IPS DF 6.9 (cell line): ENCODE results near the gene TACC3.

ENCODE experiments used
- DNase-seq: peaks from one replicate; pipeline ENCODE4 v3.0.0-alpha.2; 2013; ENCODE audit warnings: low read depth, low spot score
- H3K27ac ChIP-seq: one replicate; pipeline ENCODE4 v1.5.1; 2013; ENCODE audit warnings: low read length, control low read depth
- H3K27me3 ChIP-seq: 2 replicates; pipeline ENCODE4 v1.6.1; 2013; ENCODE audit warnings: mild to moderate bottlenecking, low read length; ENCODE audit not compliant: control insufficient read depth, insufficient read depth
- H3K36me3 ChIP-seq: 2 replicates; pipeline ENCODE4 v1.6.1; 2013; ENCODE audit warnings: low read length; ENCODE audit not compliant: control insufficient read depth, insufficient read depth
- H3K4me1 ChIP-seq: 2 replicates; pipeline ENCODE4 v1.6.1; 2013; ENCODE audit warnings: low read length; ENCODE audit not compliant: control insufficient read depth, insufficient read depth
- H3K4me3 ChIP-seq: 2 replicates; pipeline ENCODE4 v1.5.1; 2013; ENCODE audit warnings: mild to moderate bottlenecking, low read length
- H3K9me3 ChIP-seq: 2 replicates; pipeline ENCODE4 v1.6.1; 2013; ENCODE audit warnings: low read length, inconsistent platforms; ENCODE audit not compliant: control insufficient read depth, insufficient read depth
- WGBS: extraction: QIAGEN DNeasy Blood & Tissue Kit; methylation state at CpG from one replicate; pipeline ENCODE4 v1.1.7; 2013; ENCODE audit warnings: mixed read lengths, missing lambda C conversion rate; ENCODE audit not compliant: insufficient read length, insufficient coverage; 5-methylcytosine and 5-hydroxymethylcytosine counted together

TACC3 gene

GRCh38 chr4:1776521-1777161 lies 55.3 kb downstream of the TACC3 start:
- Histone ChIP-seq H3K4me3 (no peak overlapping the region), H3K27me3 (no peaks in the 10 kb centered on the region), H3K4me1 (peaks cover 18% of the 10 kb centered on the region), H3K9me3 (no peaks in the 10 kb centered on the region), H3K27ac (no peak overlapping the region), H3K36me3 (no peaks in the 10 kb centered on the region)
- no peak for DNase-seq
- WGBS: no CpG with 5 or more reads among the region's 24 CpGs

DNA sequence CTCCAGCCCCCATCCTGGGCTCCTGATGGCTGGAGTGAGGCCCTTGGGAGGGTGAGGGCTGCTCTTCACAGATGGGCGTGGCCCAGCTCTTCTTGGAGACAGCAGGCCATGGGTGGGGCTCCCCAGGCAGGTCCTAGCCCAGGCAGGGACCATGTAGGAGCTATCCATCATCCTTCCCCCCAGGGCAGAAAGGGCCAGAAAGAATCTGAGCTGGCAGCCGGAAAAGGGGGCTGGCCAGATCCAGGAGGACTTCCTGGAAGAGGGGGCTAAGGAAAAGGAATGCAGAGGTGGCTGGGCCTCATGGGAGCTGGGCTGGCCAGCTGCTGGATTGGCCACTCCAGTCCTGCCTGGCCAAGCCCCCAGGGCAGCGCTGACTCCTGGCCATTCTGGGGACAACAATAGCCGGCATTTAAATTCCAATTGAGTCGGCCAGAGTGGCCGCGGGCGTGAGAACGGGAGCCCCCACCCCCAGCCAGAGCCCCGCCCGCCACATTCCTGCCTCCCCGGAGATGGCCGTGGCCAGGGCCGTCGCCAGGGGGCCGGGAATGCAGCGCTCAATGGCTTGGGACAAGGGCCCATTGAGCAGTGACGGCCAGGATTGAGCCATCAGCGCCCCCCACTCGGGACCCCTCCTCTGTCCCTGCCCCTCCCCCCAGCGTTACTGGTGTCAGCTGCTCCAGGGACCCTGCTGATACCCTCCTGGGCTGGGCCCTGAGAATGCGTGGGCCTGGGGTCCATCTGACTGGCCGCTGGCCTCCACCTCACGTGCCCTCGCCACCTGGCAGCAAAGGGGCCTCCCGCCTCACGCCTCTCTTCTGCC lies 56.7 kb downstream of the TACC3 start:
- no peaks in the 10 kb centered on the region for H3K9me3 ChIP-seq
- H3K36me3 ChIP-seq: no peaks in the 10 kb centered on the region
- WGBS: no CpG with 5 or more reads among the region's 27 CpGs
- H3K4me1 ChIP-seq: peaks cover 18% of the 10 kb centered on the region
- no peak overlapping the region for H3K4me3 ChIP-seq
- no peaks in the 10 kb centered on the region for H3K27me3 ChIP-seq
- DNase-seq: no peak
- H3K27ac ChIP-seq: no peak overlapping the region

DNA sequence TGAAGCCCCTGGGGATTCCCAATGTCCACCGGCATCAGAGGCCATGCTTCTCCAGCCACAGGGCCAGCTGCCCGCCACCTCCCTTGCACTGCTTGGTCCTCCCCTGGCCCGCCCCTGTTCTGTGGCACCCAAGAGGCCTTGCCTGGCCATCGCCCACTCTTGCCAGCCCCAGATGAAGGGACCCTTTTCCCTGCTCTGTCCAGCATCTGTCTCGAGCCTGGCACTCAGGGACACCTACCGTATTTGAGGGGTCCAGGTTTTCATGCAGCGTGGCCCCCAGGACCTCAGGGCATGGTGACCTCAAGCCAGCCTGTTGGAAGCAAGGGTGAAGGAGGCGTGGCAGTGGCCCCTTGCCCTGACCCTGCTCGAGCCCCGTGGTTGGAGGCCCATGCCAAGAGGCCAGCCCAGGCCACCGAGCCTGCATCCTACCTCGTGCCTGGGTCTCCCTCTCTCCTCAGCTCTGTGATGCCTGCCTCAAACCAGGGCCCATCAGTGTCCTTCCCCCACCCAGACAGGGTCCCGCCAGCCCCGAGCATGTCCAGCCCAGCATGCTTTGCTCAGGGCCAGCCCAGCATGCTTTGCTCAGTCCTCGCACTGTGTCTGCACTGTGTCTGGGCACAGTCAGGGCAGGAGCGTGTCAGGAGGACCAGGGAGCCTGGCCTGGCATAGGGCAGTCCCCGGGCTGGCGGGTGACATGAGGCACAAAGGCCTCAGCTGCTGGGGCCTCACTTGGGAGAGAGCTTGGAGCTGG lies 57.5 kb downstream of the TACC3 start:
- no CpG with 5 or more reads among the region's 18 CpGs for WGBS
- no peak overlapping the region for H3K4me3 ChIP-seq
- H3K4me1 ChIP-seq: peaks cover 18% of the 10 kb centered on the region
- H3K9me3 ChIP-seq: no peaks in the 10 kb centered on the region
- no peak overlapping the region for H3K27ac ChIP-seq
- H3K36me3 ChIP-seq: no peaks in the 10 kb centered on the region
- DNase-seq: no peak
- H3K27me3 ChIP-seq: no peaks in the 10 kb centered on the region

DNA sequence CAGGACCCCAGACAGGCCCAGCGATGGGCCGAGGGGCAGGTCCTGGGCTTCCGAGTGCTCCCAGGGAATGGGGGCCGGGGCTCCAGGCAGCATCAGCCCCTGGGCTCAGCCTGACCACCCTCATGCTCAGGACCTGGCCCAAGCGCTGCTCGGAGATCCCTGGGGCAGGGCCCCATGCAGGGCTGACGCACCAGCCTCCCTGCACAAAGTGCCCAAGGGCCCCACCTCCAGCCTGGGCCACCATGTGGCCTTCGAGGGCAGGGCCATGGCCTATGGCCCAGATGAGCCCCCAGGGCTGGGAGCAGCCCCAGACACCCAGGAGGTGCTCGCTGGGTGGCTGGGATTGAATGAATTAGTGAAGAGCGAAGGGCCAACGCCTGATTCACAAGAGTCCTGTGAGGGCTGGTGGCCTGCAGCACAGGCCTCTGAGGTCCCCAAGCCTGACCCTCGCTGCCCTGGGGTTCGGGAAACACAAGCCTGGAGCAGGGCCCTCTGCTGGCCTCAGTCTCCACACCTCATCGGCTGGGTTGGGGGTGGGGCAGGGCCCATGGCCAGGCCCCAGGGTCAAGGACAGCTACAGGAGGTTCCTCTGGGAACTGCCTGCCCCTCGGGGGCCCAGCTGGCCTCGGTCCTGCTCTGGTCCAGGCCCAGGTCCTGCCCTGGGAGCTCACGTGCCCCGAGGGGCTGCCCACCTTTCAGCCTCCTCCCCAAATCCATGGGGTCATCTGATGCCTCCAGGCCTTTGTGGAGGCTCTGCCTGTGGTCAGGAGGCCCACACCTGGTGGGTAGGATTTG lies 58.5 kb downstream of the TACC3 start:
- H3K4me1 ChIP-seq: peaks cover 18% of the 10 kb centered on the region
- H3K27me3 ChIP-seq: no peaks in the 10 kb centered on the region
- H3K4me3 ChIP-seq: no peak overlapping the region
- H3K27ac ChIP-seq: no peak overlapping the region
- no CpG with 5 or more reads among the region's 18 CpGs for WGBS
- no peaks in the 10 kb centered on the region for H3K36me3 ChIP-seq
- no peak for DNase-seq
- H3K9me3 ChIP-seq: no peaks in the 10 kb centered on the region

- DNase-seq: no peak
Observed at GRCh38 chr4:1780435-1780834, 59.1 kb downstream of the TACC3 start.

GRCh38 chr4:1783015-1783414 lies 61.7 kb downstream of the TACC3 start:
- Histone ChIP-seq H3K4me3 (no peak overlapping the region), H3K36me3 (no peaks in the 10 kb centered on the region; the same call in 1 of the 2 replicates), H3K4me1 (peaks cover 10% of the 10 kb centered on the region), H3K27me3 (no peaks in the 10 kb centered on the region), H3K27ac (no peak overlapping the region), H3K9me3 (no peaks in the 10 kb centered on the region)
- no CpG with 5 or more reads among the region's 10 CpGs for WGBS
- DNase-seq: no peak

More at GRCh38 chr4:1780435-1780834, 59.1 kb downstream of the TACC3 start:
- H3K27ac ChIP-seq: no peak overlapping the region
- H3K4me3 ChIP-seq: no peak overlapping the region
- WGBS: no CpG with 5 or more reads among the region's 14 CpGs
- H3K36me3 ChIP-seq: no peaks in the 10 kb centered on the region
- H3K4me1 ChIP-seq: peaks cover 18% of the 10 kb centered on the region
- H3K9me3 ChIP-seq: no peaks in the 10 kb centered on the region
- H3K27me3 ChIP-seq: no peaks in the 10 kb centered on the region

DNA sequence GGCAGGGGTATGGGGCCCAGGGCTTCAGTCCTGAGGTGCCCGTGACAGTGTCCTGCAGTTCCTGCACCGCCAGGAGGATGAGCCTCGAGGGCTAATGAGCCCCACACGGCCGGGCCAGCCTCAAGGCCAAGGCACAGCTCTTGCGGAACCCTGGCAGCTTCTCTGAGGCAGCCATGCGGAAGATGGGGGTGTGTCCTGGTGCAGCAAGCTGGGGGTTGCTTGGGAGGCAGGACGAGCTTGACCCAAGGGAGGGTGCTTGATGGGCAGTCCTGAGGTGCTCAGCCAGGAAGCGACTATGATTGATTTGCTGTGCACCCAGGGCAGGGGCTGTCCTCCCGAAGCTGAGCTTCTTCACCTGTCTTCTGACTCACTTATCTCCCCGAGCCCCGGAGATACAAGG lies 62.6 kb downstream of the TACC3 start:
- no CpG with 5 or more reads among the region's 12 CpGs for WGBS
- H3K27me3 ChIP-seq: no peaks in the 10 kb centered on the region
- H3K4me3 ChIP-seq: no peak overlapping the region
- peaks cover 2% of the 10 kb centered on the region; the same call in 1 of the 2 replicates for H3K4me1 ChIP-seq
- no peaks in the 10 kb centered on the region for H3K9me3 ChIP-seq
- no peak for DNase-seq
- no peaks in the 10 kb centered on the region; the same call in 1 of the 2 replicates for H3K36me3 ChIP-seq
- no peak overlapping the region for H3K27ac ChIP-seq

DNA sequence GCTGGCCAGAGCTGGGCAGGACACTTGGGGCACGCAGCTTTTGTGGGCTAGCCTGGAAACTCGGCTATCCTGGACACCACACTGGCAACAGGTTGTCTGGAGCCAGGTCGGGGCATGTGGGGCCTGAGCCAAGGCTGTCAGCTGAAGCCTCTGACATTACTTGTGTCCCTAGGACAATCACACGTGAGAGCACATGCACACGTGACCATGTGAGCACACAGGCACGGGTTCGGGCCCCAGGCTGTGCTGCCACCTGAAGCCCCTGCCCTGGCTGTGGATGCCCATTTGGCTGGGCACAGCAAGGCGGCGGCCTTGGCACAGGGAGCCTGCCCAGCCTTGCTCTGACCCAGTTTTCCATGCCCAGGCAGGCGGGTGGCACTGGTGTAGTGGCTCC lies 63.1 kb downstream of the TACC3 start:
- no peak for DNase-seq
- Histone ChIP-seq H3K4me3 (no peak overlapping the region), H3K4me1 (peaks cover 2% of the 10 kb centered on the region; the same call in 1 of the 2 replicates), H3K27me3 (no peaks in the 10 kb centered on the region), H3K36me3 (no peaks in the 10 kb centered on the region; the same call in 1 of the 2 replicates), H3K27ac (no peak overlapping the region), H3K9me3 (no peaks in the 10 kb centered on the region)
- WGBS: no CpG with 5 or more reads among the region's 10 CpGs

DNA sequence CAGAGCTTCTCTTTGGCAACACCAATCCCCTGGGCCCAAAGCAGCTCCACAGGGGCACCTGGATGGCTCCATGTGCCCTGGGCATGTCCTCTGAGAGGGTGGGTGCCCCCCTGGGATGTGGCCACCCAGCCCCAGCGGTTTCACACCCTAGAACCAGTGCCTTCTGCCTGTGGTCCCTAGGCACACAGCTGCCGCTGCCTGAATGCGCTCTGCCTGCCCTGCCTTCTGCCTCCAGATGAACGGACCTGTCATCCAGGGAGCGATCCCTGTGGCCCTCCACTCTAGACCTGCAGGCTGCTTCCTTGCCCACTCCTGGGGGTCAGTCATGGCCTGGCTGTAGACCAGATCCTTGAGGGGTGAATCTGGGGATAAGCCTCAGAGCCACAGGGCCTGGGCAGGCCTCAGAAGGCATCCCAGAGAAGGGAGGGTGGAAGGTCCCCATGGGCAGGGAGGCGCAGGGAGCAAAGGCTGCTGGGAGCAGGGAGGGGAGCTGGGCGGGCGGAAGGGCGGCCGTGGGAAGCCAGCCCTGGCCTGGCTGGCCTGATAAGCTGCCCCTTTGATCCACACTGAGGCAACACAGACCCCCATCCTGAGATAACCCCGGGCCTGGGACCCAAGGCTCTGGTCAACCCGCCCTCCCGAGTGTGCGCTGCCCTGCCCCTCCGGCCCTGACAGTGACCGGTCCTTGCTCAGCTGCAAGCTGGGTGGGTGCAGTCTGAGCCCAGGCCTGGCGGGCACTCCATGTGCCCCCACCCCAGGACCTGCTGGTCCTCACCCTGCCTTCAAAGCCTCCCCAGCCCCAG lies 63.7 kb downstream of the TACC3 start:
- Histone ChIP-seq H3K9me3 (no peaks in the 10 kb centered on the region), H3K27me3 (no peaks in the 10 kb centered on the region), H3K4me3 (no peak overlapping the region), H3K27ac (no peak overlapping the region), H3K4me1 (peaks cover 2% of the 10 kb centered on the region; the same call in 1 of the 2 replicates), H3K36me3 (no peaks in the 10 kb centered on the region; the same call in 1 of the 2 replicates)
- no peak for DNase-seq
- WGBS: no CpG with 5 or more reads among the region's 17 CpGs
